GM12878 (cell line): ENCODE results near the gene NAALADL2. TPM values are rescaled to one million over a fixed set of nuclear protein-coding genes. Genes with fewer than 3 reads are reported as not detected.

Experiments
- ATAC-seq: fragments of 200-7000 bp; cut with Tn5 transposase; 3 replicates; pipeline ENCODE4 v1.9.1; 2020; ENCODE audit warnings: mild to moderate bottlenecking, moderate library complexity
- BruUV-seq: library from RNA; stranded (reverse); fragments of 400-500 nt; replicated peaks from 2 replicates; lab custom pipeline; 2021; lab: Mats Ljungman, UMichigan
- CTCF ChIA-PET: fragments of 300-600 bp; sonication (Branson Sonifier 250); formaldehyde crosslinking; extraction: SDS; loops from one replicate; lab custom pipeline; 2021; ENCODE audit warnings: inconsistent platforms; lab: Yijun Ruan, JAX
- POLR2A ChIA-PET: fragments of 350-600 bp; formaldehyde crosslinking; extraction: SDS; loops from one replicate; lab custom pipeline; 2021; ENCODE audit warnings: inconsistent platforms; lab: Charles Lee
- RAD21 ChIA-PET: fragments of 300-600 bp; sonication (Branson Sonifier 250); formaldehyde crosslinking; loops from one replicate; lab custom pipeline; 2023; ENCODE audit warnings: antibody characterized with exemption; ENCODE audit not compliant: unreplicated experiment; lab: Charles Lee
- SMC1A ChIA-PET: fragments of 300-600 bp; sonication (Branson Sonifier 250); formaldehyde crosslinking; loops from one replicate; lab custom pipeline; 2023; ENCODE audit not compliant: unreplicated experiment, uncharacterized antibody; lab: Charles Lee
- DNase-seq: peaks from one replicate; pipeline ENCODE4 v3.0.0-alpha.2; 2011; ENCODE audit warnings: low read depth, low spot score
- FAIRE-seq: peaks from 3 replicates; lab custom pipeline; 2011; peaks lifted over from hg19 to GRCh38; lab: Jason Lieb, UNC
- H2AFZ ChIP-seq: 2 replicates; pipeline ENCODE4 v1.6.0; 2011; ENCODE audit warnings: low read depth, low read length, control low read depth; ENCODE audit not compliant: control insufficient read depth
- H3K27ac ChIP-seq: 2 replicates; pipeline ENCODE4 v1.5.1; 2011; ENCODE audit warnings: control low read depth; ENCODE audit not compliant: control insufficient read depth, insufficient read depth
- H3K27me3 ChIP-seq, 2 experiments: replicated peaks in 1 of 2; 2 replicates each; pipeline versions ENCODE4 v1.6.0 to v1.6.1; 2011; ENCODE audit warnings: low read length in 1 of 2; ENCODE audit not compliant: control insufficient read depth in 2 of 2, insufficient read depth in 2 of 2
- H3K36me3 ChIP-seq, 2 experiments: 2 replicates each; pipeline ENCODE4 v1.5.1; 2011; ENCODE audit warnings: low read length in 1 of 2; ENCODE audit not compliant: control insufficient read depth in 2 of 2, insufficient read depth in 2 of 2
- H3K4me1 ChIP-seq: 2 replicates; pipeline ENCODE4 v1.6.1; 2011; ENCODE audit warnings: mild to moderate bottlenecking, low read length, moderate library complexity, mixed read lengths; ENCODE audit not compliant: control insufficient read depth, insufficient read depth
- H3K4me2 ChIP-seq: 2 replicates; pipeline ENCODE4 v1.6.0; 2011; ENCODE audit warnings: control low read depth; ENCODE audit not compliant: control insufficient read depth, insufficient read depth
- H3K4me3 ChIP-seq: fragments of 200-600 bp; sonication (generic); 2 replicates; pipeline ENCODE4 v1.5.1; 2016
- H3K79me2 ChIP-seq: 2 replicates; pipeline ENCODE4 v1.6.0; 2011; ENCODE audit warnings: low read length; ENCODE audit not compliant: control insufficient read depth, insufficient read depth
- H3K9ac ChIP-seq: 2 replicates; pipeline ENCODE4 v1.8.0; 2011; ENCODE audit warnings: low read length, control low read depth, mixed read lengths; ENCODE audit not compliant: control insufficient read depth, insufficient read depth
- H3K9me3 ChIP-seq: replicated peaks from 3 replicates; pipeline ENCODE4 v1.5.1; 2011; ENCODE audit warnings: mild to moderate bottlenecking, low read length; ENCODE audit not compliant: control insufficient read depth, insufficient read depth
- H4K20me1 ChIP-seq: 2 replicates; pipeline ENCODE4 v1.6.0; 2011; ENCODE audit not compliant: control insufficient read depth, insufficient read depth
- BCL3 ChIP-seq: IDR thresholded peaks from 2 replicates; pipeline ENCODE4 v1.6.1; 2011; ENCODE audit warnings: borderline replicate concordance, low read depth, mild to moderate bottlenecking, moderate library complexity, low read length; ENCODE audit not compliant: insufficient read depth, poor library complexity, severe bottlenecking
- CBX3 ChIP-seq: fragments of 200-600 bp; sonication (generic); IDR thresholded peaks from 2 replicates; pipeline ENCODE4 v1.6.1; 2016; ENCODE audit warnings: low read depth, borderline replicate concordance
- CHD1 ChIP-seq: IDR thresholded peaks from 2 replicates; pipeline ENCODE4 v1.6.1; 2012; ENCODE audit warnings: low read depth, low read length, improper control_type of control experiment
- CHD4 ChIP-seq: fragments of 200-600 bp; sonication (generic); IDR thresholded peaks from 2 replicates; pipeline ENCODE4 v1.6.1; 2016; ENCODE audit warnings: mild to moderate bottlenecking
- GABPA ChIP-seq: IDR thresholded peaks from 2 replicates; pipeline ENCODE4 v1.6.1; 2014; ENCODE audit warnings: antibody characterized with exemption, low read depth, mild to moderate bottlenecking, inconsistent platforms
- HDAC6 ChIP-seq: fragments of 200-600 bp; sonication (generic); IDR thresholded peaks from one replicate; pipeline ENCODE4 v1.8.0; 2017; ENCODE audit warnings: antibody characterized with exemption; ENCODE audit not compliant: unreplicated experiment
- IKZF1 ChIP-seq: fragments of 450-650 bp; conservative IDR thresholded peaks from 2 replicates; pipeline ENCODE4 v1.6.1; 2017; ENCODE audit warnings: antibody characterized with exemption, mild to moderate bottlenecking
- NFYB ChIP-seq: IDR thresholded peaks from 2 replicates; pipeline ENCODE4 v1.6.1; 2011; ENCODE audit warnings: low read depth, mild to moderate bottlenecking, low read length, improper control_type of control experiment, moderate library complexity; ENCODE audit not compliant: insufficient read depth
- RAD21 ChIP-seq: IDR thresholded peaks from 2 replicates; pipeline ENCODE4 v1.6.1; 2011; ENCODE audit warnings: mild to moderate bottlenecking, low read depth, low read length, moderate library complexity; ENCODE audit not compliant: insufficient read depth
- WRNIP1 ChIP-seq: IDR thresholded peaks from 2 replicates; pipeline ENCODE4 v1.6.1; 2011; ENCODE audit warnings: low read depth, low read length, improper control_type of control experiment, borderline replicate concordance
- WGBS: methylation state at CpG from one replicate; pipeline ENCODE4 v1.1.6; 2016; ENCODE audit warnings: low lambda C conversion rate; ENCODE audit not compliant: insufficient replicate concordance, insufficient coverage; ENCODE audit errors: missing lambda C conversion rate; 5-methylcytosine and 5-hydroxymethylcytosine counted together
- in situ Hi-C: fragments of 300-500 bp; cut with MboI; formaldehyde crosslinking; loops from 9 replicates; pipeline ENCODE4 v1.14.3; 2018; ENCODE audit warnings: mixed read lengths
- intact Hi-C: fragments of 100-400 bp; cut with micrococcal nuclease; formaldehyde crosslinking; loops from one replicate; pipeline ENCODE4 v1.14.2; 2022; ENCODE audit not compliant: unreplicated experiment
- polyA plus RNA-seq, 11 experiments: library from polyadenylated mRNA; depleted of rRNA in 4 of 11; unstranded in 6 of 11; stranded (reverse) in 5 of 11; fragments of >200 nt; fragmentation: Nextera tagmentation in 4 of 11; fragmentation: Illumina TruSeq in 1 of 11; extraction: Ambion mirVana in 4 of 11; extraction: Trizol in 1 of 11; gene quantifications; 1 replicate in 1 of 11; 2 replicates in 10 of 11; pipeline versions ENCODE4 v1.2.1 to v1.2.3, GENCODE V29; 2011 to 2016; ENCODE audit warnings: inconsistent platforms in 2 of 11, missing spikeins in 2 of 11, low read depth in 1 of 11
- total RNA-seq, 4 experiments: library from RNA; depleted of rRNA in 3 of 4; stranded (reverse); fragments of >200 nt in 3 of 4; fragmentation: Illumina TruSeq in 1 of 4; extraction: Trizol in 1 of 4; gene quantifications; 2 replicates each; pipeline versions ENCODE4 v1.2.1 to v1.2.3, GENCODE V29; 2013 to 2021

Gene NAALADL2
- total and polyA plus RNA-seq, 10 of the 15 experiments (the other 5 are each of a cell fraction or from before 2014, with no cell fraction given): 0.06 to 10.8 (median 0.46) TPM

- ChIA-PET RAD21 (no interaction called here), POLR2A (no interaction called here), CTCF (interaction anchor here (0.8 to 1.4 kb wide), 2 partner anchors 15 to 831 kb away, joined by 3 to 4 read pairs; no protein-coding TSS in a partner anchor), SMC1A (interaction anchor here (1.1 to 1.5 kb wide), 2 partner anchors 10 to 12 kb away, joined by 4 to 10 read pairs; no protein-coding TSS in a partner anchor)
- Histone ChIP-seq H3K79me2 (no peaks in the 10 kb centered on the region), H3K27ac (no peak overlapping the region), H2AFZ (no peak overlapping the region), H3K27me3 (no peaks in the 10 kb centered on the region), H3K9ac (no peak overlapping the region), H3K4me2 (no peak overlapping the region), H3K36me3 (no peaks in the 10 kb centered on the region), H4K20me1 (no peaks in the 10 kb centered on the region), H3K4me1 (no peaks in the 10 kb centered on the region), H3K4me3 (no peak overlapping the region), H3K9me3 (no peaks in the 10 kb centered on the region)
- no TSS peak for BruUV-seq
- DNase-seq (no peak), FAIRE-seq (no peak), ATAC-seq (no peak)
- intact Hi-C loops: no loop called here
- in situ Hi-C loops: no loop called here
- WGBS: 3% methylated on average over 2 of the region's 2 CpGs
- TF ChIP-seq CHD4 (no peak), HDAC6 (no peak), NFYB (no peak), CBX3 (no peak), CHD1 (no peak), IKZF1 (no peak), GABPA (no peak), RAD21 (no peak), WRNIP1 (no peak), BCL3 (no peak)
These were observed 251.9 kb downstream of the NAALADL2 start for GRCh38 chr3:175111036-175111435.
